ENCODE data around the gene MAP4. TPM values are rescaled to one million over a fixed set of nuclear protein-coding genes. Genes with fewer than 3 reads are reported as not detected.

Gene MAP4
- total RNA-seq, 1 donor from 2014 or later: 142 TPM

DNA sequence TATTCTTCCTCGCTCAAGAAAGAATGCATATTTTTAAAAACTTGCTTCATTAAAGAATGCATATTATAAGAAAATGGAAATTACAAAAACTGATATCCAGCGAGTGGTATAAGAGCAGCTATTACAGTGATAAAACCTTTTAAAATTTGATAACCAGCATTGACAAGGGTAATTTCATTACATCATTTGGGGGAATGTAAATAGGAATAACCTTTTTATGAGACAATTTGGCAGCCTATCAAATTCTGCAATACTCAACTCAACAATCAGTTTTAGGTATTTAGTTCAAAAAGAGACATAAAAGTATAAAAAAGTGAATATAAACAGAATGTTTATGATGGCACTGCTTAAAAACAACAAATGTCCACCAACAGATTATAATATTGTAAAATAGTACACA is 35.4 kb downstream of the MAP4 start:
- intact Hi-C loops (cut with DNase I): loop anchor here (10.0 kb wide), 1 partner anchor 136 kb away; no protein-coding TSS in a partner anchor

DNA sequence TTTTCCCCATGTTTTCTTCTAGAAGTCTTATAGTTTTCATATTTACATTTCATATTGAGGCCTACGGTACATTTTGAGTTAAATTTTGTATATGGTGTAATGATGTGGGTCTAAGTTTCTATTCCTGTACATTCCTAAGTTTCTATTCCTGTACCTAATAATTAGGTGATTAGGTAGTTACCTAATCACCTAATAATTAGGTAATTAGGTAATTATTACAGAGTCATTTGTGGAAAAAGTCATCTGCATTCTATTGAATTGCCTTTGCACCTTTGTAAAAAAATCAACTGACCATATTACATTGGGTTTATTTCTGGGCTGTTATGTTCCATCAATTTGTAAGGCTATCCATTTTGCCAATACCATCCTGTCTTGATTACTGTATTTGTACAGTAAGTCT is 37.1 kb downstream of the MAP4 start:
- no peak for DNase-seq (ENCODE audit: extremely low spot score in 2 of 2)
- H3K9me3 ChIP-seq: no peaks in the 10 kb centered on the region
- TF ChIP-seq, protein P1, sequence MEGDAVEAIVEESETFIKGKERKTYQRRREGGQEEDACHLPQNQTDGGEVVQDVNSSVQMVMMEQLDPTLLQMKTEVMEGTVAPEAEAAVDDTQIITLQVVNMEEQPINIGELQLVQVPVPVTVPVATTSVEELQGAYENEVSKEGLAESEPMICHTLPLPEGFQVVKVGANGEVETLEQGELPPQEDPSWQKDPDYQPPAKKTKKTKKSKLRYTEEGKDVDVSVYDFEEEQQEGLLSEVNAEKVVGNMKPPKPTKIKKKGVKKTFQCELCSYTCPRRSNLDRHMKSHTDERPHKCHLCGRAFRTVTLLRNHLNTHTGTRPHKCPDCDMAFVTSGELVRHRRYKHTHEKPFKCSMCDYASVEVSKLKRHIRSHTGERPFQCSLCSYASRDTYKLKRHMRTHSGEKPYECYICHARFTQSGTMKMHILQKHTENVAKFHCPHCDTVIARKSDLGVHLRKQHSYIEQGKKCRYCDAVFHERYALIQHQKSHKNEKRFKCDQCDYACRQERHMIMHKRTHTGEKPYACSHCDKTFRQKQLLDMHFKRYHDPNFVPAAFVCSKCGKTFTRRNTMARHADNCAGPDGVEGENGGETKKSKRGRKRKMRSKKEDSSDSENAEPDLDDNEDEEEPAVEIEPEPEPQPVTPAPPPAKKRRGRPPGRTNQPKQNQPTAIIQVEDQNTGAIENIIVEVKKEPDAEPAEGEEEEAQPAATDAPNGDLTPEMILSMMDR (IDR thresholded peaks at IDR 0.05): no peak
- TF ChIP-seq POLR2A (IDR thresholded peaks at IDR 0.05) (no peak), POLR2AphosphoS5 (IDR thresholded peaks at IDR 0.05; ENCODE audit: insufficient read depth in 1 of 2, low read depth in 1 of 2) (no peak)
- intact Hi-C loops (cut with DNase I): no loop called here
- no peaks in the 10 kb centered on the region for H3K27me3 ChIP-seq
- no peak overlapping the region for H3K27ac ChIP-seq
- H3K36me3 ChIP-seq: no peaks in the 10 kb centered on the region
- H3K4me1 ChIP-seq: peaks cover 12% of the 10 kb centered on the region
- no peak overlapping the region for H3K4me3 ChIP-seq

More for the DNA sequence above, 35.4 kb downstream of the MAP4 start:
- TF ChIP-seq, protein P1 (IDR thresholded peaks at IDR 0.05): no peak
- TF ChIP-seq POLR2AphosphoS5 (IDR thresholded peaks at IDR 0.05; ENCODE audit: insufficient read depth in 1 of 2, low read depth in 1 of 2) (no peak), POLR2A (IDR thresholded peaks at IDR 0.05) (no peak)
- Histone ChIP-seq H3K4me1 (peaks cover 30% of the 10 kb centered on the region), H3K36me3 (no peaks in the 10 kb centered on the region), H3K4me3 (no peak overlapping the region), H3K27ac (no peak overlapping the region), H3K9me3 (no peaks in the 10 kb centered on the region), H3K27me3 (no peaks in the 10 kb centered on the region)
- DNase-seq (ENCODE audit: extremely low spot score in 2 of 2): no peak

DNA sequence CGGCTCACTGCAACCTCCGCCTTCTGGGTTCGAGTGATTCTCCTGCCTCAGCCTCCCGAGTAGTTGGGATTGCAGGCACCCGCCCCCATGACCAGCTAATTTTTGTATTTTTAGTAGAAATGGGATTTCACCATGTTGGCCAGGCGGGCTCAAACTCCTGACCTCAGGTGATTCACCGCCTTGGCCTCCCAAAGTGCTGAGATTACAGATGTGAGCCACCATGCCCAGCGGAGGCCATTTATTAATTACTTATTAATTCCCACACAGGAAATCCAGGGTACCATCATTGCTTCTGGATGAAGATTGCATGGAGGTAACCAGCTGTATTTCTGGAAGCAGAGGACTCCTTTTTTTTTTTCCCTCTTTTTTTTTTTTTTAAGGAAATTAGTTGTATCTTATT is 37.8 kb downstream of the MAP4 start:
- Histone ChIP-seq H3K4me1 (peaks cover 5% of the 10 kb centered on the region), H3K27me3 (no peaks in the 10 kb centered on the region), H3K9me3 (no peaks in the 10 kb centered on the region), H3K4me3 (no peak overlapping the region), H3K36me3 (no peaks in the 10 kb centered on the region), H3K27ac (no peak overlapping the region)
- intact Hi-C loops (cut with DNase I): no loop called here
- no peak for DNase-seq (ENCODE audit: extremely low spot score in 2 of 2)
- TF ChIP-seq POLR2AphosphoS5 (IDR thresholded peaks at IDR 0.05; ENCODE audit: insufficient read depth in 1 of 2, low read depth in 1 of 2) (no peak), POLR2A (IDR thresholded peaks at IDR 0.05) (no peak)
- TF ChIP-seq, protein P1 (IDR thresholded peaks at IDR 0.05): no peak

DNA sequence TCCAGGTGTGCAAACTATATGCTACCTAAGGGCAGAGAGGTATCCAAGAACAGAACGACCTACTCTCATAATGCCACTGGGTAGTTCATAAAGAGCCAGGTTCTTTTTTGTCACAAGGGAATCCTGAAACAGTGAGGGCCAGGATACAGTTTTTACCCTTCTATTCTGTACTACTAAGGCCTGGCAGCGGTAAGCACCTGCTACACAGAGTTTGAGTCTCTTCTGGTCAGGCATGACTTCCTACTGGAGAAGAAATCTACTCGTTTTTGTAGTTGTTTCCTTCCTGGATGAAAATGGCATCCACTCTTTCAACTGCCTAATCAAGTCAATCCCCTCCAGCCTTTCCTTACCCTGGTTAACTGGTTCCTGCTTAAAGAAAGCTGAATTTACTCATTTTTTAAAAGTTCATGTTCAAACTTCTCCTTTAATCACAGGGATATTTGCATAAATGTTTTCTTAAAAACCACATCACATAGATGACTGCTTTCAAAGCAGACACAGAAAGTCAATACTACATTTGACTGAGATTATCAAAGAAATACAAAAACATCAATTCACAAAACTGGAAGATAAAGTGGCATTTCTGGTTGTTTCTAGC is 40.0 kb downstream of the MAP4 start:
- no peak overlapping the region for H3K27ac ChIP-seq
- peaks cover 5% of the 10 kb centered on the region for H3K4me1 ChIP-seq
- no peak overlapping the region for H3K4me3 ChIP-seq
- intact Hi-C loops (cut with DNase I): no loop called here
- H3K9me3 ChIP-seq: no peaks in the 10 kb centered on the region
- H3K36me3 ChIP-seq: no peaks in the 10 kb centered on the region
- no peaks in the 10 kb centered on the region for H3K27me3 ChIP-seq
- TF ChIP-seq POLR2AphosphoS5 (IDR thresholded peaks at IDR 0.05; ENCODE audit: insufficient read depth in 1 of 2, low read depth in 1 of 2) (no peak), POLR2A (IDR thresholded peaks at IDR 0.05) (no peak)
- TF ChIP-seq, protein P1 (IDR thresholded peaks at IDR 0.05): no peak
- DNase-seq (ENCODE audit: extremely low spot score in 2 of 2): no peak

DNA sequence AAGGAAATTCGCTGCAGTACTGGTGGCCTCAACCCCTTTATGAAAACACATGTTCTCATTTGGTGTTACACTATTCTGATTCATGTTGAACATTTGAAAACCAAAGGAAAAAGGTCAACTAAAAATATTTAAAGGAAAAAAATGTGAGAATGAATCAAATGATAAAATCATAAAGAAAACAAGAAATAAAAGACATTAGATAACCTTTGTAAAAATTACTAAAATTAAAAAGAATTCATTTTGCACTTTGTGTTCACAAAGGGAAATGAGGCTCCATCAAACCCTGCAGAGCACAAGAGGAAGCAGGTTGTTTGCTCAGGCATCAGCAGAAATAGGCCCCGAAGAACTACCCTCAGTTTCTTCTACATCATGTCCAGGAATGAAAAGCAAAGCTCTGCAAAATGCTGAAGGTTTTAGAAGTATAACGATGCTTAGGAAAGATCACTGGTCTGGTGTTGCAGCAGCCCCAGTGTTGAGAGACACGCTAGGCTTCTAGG is 41.2 kb downstream of the MAP4 start:
- no peak for DNase-seq (ENCODE audit: extremely low spot score in 2 of 2)
- peaks cover 5% of the 10 kb centered on the region for H3K4me1 ChIP-seq
- H3K27ac ChIP-seq: no peak overlapping the region
- TF ChIP-seq, protein P1 (IDR thresholded peaks at IDR 0.05): no peak
- TF ChIP-seq POLR2AphosphoS5 (IDR thresholded peaks at IDR 0.05; ENCODE audit: insufficient read depth in 1 of 2, low read depth in 1 of 2): no peak
- no peak for TF ChIP-seq POLR2A (IDR thresholded peaks at IDR 0.05)
- no peaks in the 10 kb centered on the region for H3K27me3 ChIP-seq
- no peak overlapping the region for H3K4me3 ChIP-seq
- H3K9me3 ChIP-seq: no peaks in the 10 kb centered on the region
- intact Hi-C loops (cut with DNase I): loop anchor here (1.0 kb wide), 1 partner anchor 18 kb away; no protein-coding TSS in a partner anchor
- no peaks in the 10 kb centered on the region for H3K36me3 ChIP-seq
